Testis (tissue), 2 donors: ENCODE measurements around the gene MAML3.

Source experiments
- CTCF ChIP-seq, 3 experiments: fragments of 450-650 bp in 2 of 3; fragments of 200-600 bp in 1 of 3; sonication (generic) in 1 of 3; IDR thresholded peaks; one replicate each; pipeline ENCODE4 v1.5.1; 2016 to 2019; ENCODE audit warnings: antibody characterized with exemption in 3 of 3, mild to moderate bottlenecking in 2 of 3, moderate library complexity in 1 of 3
- POLR2A ChIP-seq: fragments of 450-650 bp; IDR thresholded peaks from one replicate; pipeline ENCODE4 v1.6.1; 2017; ENCODE audit warnings: antibody characterized with exemption, mild to moderate bottlenecking, moderate library complexity

- TF ChIP-seq CTCF (IDR thresholded peaks at IDR 0.05) (no peak), POLR2A (no peak)
Observed at GRCh38 chr4:140057701-140058100, 96.3 kb downstream of the MAML3 start.
